Esophagus muscularis mucosa (tissue), 4 donors: Measurements from ENCODE around the gene NEDD9. TPM values are rescaled to one million over a fixed set of nuclear protein-coding genes. Genes with fewer than 3 reads are reported as not detected.
A peak's percentile ranks its signal among the peaks of the same experiment; 100 is the strongest.

ENCODE experiments used
- DNase-seq: peaks from one replicate; pipeline ENCODE4 v3.0.0-alpha.2; 2017; ENCODE audit errors: extremely low spot score
- H3K27ac ChIP-seq, 4 donors: fragments of 200-600 bp; sonication (generic); replicated peaks in 1 of 4; 1 replicate in 3 of 4; 2 replicates in 1 of 4; pipeline ENCODE4 v1.5.1; 2016 to 2019; ENCODE audit warnings: mild to moderate bottlenecking in 1 of 4
- H3K27me3 ChIP-seq, 4 donors: fragments of 200-600 bp; sonication (generic); one replicate each; pipeline versions ENCODE4 v1.5.1 to v1.6.0; 2016 to 2019
- H3K36me3 ChIP-seq, 4 donors: fragments of 200-600 bp; sonication (generic); one replicate each; pipeline ENCODE4 v1.5.1; 2016 to 2019
- H3K4me1 ChIP-seq, 4 donors: fragments of 200-600 bp; sonication (generic); one replicate each; pipeline ENCODE4 v1.5.1; 2016 to 2019
- H3K4me3 ChIP-seq, 4 donors: fragments of 200-600 bp; sonication (generic); 1 replicate in 2 of 4; 2 replicates in 2 of 4; pipeline ENCODE4 v1.5.1; 2016 to 2019; ENCODE audit warnings: mild to moderate bottlenecking in 4 of 4, moderate library complexity in 1 of 4
- H3K9me3 ChIP-seq, 4 donors: fragments of 200-600 bp; sonication (generic); 1 replicate in 3 of 4; 2 replicates in 1 of 4; pipeline ENCODE4 v1.5.1; 2016 to 2019
- EP300 ChIP-seq: sonication (generic); formaldehyde crosslinking; IDR thresholded peaks from one replicate; pipeline ENCODE4 v1.6.1; 2017; ENCODE audit warnings: antibody characterized with exemption
- POLR2A ChIP-seq: fragments of 450-650 bp; IDR thresholded peaks from one replicate; pipeline ENCODE4 v1.6.1; 2017; ENCODE audit warnings: antibody characterized with exemption, moderate library complexity, mild to moderate bottlenecking, low read depth
- POLR2AphosphoS5 ChIP-seq, 2 donors: sonication (generic); formaldehyde crosslinking; IDR thresholded peaks; one replicate each; pipeline ENCODE4 v1.6.1; 2017; ENCODE audit warnings: antibody characterized with exemption in 2 of 2
- WGBS: methylation state at CpG from one replicate; pipeline ENCODE4 v1.1.5; 2018; 5-methylcytosine and 5-hydroxymethylcytosine counted together
- intact Hi-C: fragments of 100-400 bp; cut with DNase I; formaldehyde crosslinking; loops from one replicate; pipeline ENCODE4 v1.15.1; 2023
- total RNA-seq, 4 donors: library from RNA; depleted of rRNA; stranded (reverse); fragments of >200 nt; gene quantifications; one replicate each; pipeline versions ENCODE4 v1.1.0 to v1.2.1, GENCODE V29; 2016
- TF ChIP-seq, protein P1 (sequence below), 3 experiments: fragments of 200-600 bp in 2 of 3; fragments of 450-650 bp in 1 of 3; sonication (generic) in 2 of 3; IDR thresholded peaks; one replicate each; pipeline ENCODE4 v1.5.1; 2017 to 2019; ENCODE audit warnings: antibody characterized with exemption in 3 of 3, mild to moderate bottlenecking in 2 of 3, moderate library complexity in 1 of 3

The NEDD9 gene
- total RNA-seq, 4 donors from 2014 or later = 18.3 to 47.2 (median 32.9) TPM

DNA sequence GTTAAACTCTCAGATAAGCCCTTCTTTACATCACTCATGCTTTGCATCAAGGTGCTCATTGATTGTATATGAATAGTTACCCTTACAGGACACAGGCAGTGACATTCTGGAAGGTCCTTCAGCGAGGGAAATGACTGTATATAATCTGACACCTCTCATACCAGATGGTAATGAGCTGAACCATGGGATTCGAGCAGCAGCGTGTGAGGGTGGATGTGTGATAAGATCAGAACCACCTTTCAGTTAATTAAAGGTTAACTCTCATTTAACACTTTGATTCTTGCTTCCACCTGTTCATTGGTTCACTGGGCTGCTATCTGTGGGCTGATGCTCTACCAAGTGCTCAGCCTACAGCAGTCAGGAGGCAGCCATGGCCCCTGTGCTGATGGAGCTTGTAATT lies 24.2 kb downstream of the NEDD9 start:
- Histone ChIP-seq H3K4me3 (no peak overlapping the region), H3K27me3 (no peaks in the 10 kb centered on the region), H3K9me3 (no peaks in the 10 kb centered on the region), H3K27ac (peak overlapping the region in 2 of 4 donors; percentile 38 to 47), H3K36me3 (peaks cover 0 to 55% (median 0%) of the 10 kb centered on the region in 4 donors), H3K4me1 (peaks cover 55 to 69% (median 60%) of the 10 kb centered on the region in 4 donors)
- TF ChIP-seq POLR2AphosphoS5 (IDR thresholded peaks at IDR 0.05) (no peak), POLR2A (no peak), EP300 (no peak)
- TF ChIP-seq, protein P1, sequence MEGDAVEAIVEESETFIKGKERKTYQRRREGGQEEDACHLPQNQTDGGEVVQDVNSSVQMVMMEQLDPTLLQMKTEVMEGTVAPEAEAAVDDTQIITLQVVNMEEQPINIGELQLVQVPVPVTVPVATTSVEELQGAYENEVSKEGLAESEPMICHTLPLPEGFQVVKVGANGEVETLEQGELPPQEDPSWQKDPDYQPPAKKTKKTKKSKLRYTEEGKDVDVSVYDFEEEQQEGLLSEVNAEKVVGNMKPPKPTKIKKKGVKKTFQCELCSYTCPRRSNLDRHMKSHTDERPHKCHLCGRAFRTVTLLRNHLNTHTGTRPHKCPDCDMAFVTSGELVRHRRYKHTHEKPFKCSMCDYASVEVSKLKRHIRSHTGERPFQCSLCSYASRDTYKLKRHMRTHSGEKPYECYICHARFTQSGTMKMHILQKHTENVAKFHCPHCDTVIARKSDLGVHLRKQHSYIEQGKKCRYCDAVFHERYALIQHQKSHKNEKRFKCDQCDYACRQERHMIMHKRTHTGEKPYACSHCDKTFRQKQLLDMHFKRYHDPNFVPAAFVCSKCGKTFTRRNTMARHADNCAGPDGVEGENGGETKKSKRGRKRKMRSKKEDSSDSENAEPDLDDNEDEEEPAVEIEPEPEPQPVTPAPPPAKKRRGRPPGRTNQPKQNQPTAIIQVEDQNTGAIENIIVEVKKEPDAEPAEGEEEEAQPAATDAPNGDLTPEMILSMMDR (IDR thresholded peaks at IDR 0.05) = no peak
- intact Hi-C loops = no loop called here
- WGBS = 92% methylated on average over 3 of the region's 3 CpGs
- DNase-seq = no peak

DNA sequence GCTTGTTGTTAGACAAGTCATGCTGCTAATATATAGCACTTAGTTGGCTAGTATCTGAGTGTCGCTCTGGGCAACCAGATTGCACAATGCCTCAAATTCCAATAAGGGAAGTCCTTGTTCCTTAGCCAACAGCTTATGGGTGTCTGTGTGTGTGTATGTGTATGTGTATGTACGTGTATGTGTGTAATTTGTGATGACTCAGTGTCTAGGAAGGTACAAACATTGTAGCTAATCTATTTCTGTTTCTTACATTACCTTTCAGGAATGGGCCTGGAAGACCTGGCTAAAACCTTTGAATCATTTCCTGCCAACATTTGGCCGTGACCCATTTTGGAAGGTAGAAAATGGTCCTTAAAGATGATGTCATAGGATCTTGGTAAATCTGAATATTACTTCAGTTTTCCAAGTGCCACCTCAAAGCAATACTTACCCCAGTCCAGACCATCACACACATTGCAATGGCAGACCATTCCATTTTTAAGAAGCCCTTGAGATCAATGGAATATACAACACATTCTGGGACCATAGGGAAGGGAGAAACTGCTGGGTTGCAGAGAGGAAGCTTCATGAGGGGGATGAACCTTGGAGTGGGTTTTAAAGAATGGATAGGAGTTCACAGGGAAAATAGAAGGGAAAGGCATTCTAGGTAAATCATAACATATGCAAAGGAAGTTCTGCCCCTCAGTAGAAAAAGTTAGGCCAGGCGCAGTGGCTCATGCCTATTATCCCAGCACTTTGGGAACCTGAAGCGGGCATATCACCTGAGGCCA lies 25.1 kb downstream of the NEDD9 start:
- Histone ChIP-seq H3K27ac (peak overlapping the region; percentile 38 to 60 (median 53)), H3K9me3 (no peaks in the 10 kb centered on the region), H3K36me3 (peaks cover 0 to 56% (median 0%) of the 10 kb centered on the region in 4 donors), H3K4me3 (no peak overlapping the region), H3K27me3 (no peaks in the 10 kb centered on the region), H3K4me1 (peaks cover 53 to 69% (median 60%) of the 10 kb centered on the region in 4 donors)
- intact Hi-C loops = no loop called here
- 59% methylated on average over 5 of the region's 5 CpGs for WGBS
- TF ChIP-seq EP300 (peak; percentile 69), POLR2AphosphoS5 (IDR thresholded peaks at IDR 0.05) (peak; percentile 56 to 83), POLR2A (no peak)
- no peak for DNase-seq

DNA sequence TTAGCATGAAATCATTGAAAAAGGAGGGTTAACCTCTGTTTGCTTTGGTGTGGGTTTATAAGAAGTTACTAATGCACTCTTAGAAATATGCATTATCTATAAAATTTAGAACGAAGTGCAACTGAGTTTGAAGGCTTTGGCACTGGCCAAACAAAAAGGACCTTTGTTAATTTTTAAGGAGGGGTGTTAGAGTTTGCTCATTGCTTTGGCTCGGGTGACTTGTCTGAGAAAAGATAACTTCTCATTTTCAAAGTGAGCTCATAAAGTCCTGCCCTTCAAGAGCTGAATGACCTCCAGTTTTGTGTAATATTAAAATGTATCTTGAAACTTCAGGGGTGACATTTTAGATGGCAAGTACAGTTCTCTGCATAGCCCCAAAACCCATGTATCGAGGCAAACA lies 25.9 kb downstream of the NEDD9 start:
- H3K27ac ChIP-seq = peak overlapping the region; percentile 38 to 60 (median 56)
- H3K9me3 ChIP-seq = no peaks in the 10 kb centered on the region
- intact Hi-C loops = no loop called here
- H3K4me3 ChIP-seq = no peak overlapping the region
- DNase-seq = no peak
- H3K27me3 ChIP-seq = no peaks in the 10 kb centered on the region
- H3K4me1 ChIP-seq = peaks cover 53 to 69% (median 58%) of the 10 kb centered on the region in 4 donors
- TF ChIP-seq POLR2A (no peak), EP300 (no peak), POLR2AphosphoS5 (IDR thresholded peaks at IDR 0.05) (no peak)
- TF ChIP-seq, protein P1 (IDR thresholded peaks at IDR 0.05) = no peak
- WGBS = 59% methylated on average over 3 of the region's 3 CpGs
- peaks cover 0 to 49% (median 0%) of the 10 kb centered on the region in 4 donors for H3K36me3 ChIP-seq

DNA sequence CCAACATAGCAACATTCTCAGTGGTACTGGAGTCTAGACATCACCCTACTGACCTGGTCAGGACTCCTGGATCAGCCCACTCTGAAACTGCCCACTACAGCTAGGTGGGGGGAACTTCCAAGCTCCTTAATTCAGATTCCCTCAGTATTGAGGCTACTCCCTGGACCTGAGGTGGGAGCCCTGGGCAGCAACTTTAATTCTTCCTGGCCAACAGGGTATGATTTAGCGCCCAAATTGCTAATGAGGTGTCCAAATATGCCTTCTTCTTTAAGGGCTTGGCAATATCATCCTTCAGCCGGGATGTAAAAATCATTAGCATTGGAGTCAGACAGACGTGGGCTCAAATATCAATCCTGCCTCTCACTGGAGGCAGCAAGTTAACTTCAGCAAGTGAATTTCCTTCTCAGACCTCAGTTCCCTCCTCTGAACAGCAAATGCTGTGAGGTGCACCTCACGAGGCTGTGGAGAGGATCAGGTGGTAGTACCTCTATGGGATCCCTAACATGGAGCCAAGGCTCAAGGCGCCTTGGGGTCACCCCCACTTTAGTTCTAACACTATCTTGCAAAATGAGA lies 27.6 kb downstream of the NEDD9 start:
- 94% methylated on average over 5 of the region's 5 CpGs for WGBS

More for the DNA sequence above, 27.6 kb downstream of the NEDD9 start:
- Histone ChIP-seq H3K4me1 (peaks cover 42 to 60% (median 44%) of the 10 kb centered on the region in 4 donors), H3K4me3 (no peak overlapping the region), H3K27me3 (no peaks in the 10 kb centered on the region), H3K9me3 (no peaks in the 10 kb centered on the region), H3K36me3 (peaks cover 0 to 64% (median 0%) of the 10 kb centered on the region in 4 donors), H3K27ac (peak overlapping the region in 1 of 4 donors; percentile 16)
- no peak for DNase-seq
- TF ChIP-seq EP300 (no peak), POLR2AphosphoS5 (IDR thresholded peaks at IDR 0.05) (no peak), POLR2A (no peak)
- TF ChIP-seq, protein P1 (IDR thresholded peaks at IDR 0.05) = no peak
- intact Hi-C loops = no loop called here
